ENCODE measurements around the gene INPP5D.

DNA sequence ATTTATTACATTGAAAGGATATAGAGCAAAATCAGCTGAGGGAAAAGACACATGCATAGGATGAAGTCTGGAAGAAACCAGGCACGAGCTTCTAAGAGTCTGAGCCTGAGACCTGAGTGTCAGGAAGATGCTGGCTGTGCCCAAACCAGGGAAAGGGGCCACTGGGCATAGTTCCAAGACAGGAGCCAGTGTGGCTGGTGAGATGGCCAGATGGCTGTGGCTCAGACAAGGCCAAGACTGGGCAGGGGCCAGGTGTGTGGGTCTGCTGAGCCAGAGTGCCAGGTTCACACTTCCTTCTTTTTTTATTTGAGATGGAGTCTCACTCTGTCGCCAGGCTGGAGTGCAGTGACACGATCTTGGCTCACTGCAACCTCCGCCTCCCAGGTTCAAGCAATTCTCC lies 95.9 kb downstream of the INPP5D start:
- TF ChIP-seq POLR2A (IDR thresholded peaks at IDR 0.05; ENCODE audit: low read depth, low read length) = no peak
- TF ChIP-seq POLR2AphosphoS5 (IDR thresholded peaks at IDR 0.05; ENCODE audit: low read depth, low read length) = no peak; the same call in 1 of the 2 replicates
